Ascending aorta (tissue), 2 donors: ENCODE data around the gene CYBA. TPM values are rescaled to one million over a fixed set of nuclear protein-coding genes. Genes with fewer than 3 reads are reported as not detected.

ENCODE experiments used
- DNase-seq, 2 donors: peaks; one replicate each; pipeline ENCODE4 v3.0.0-alpha.2; 2019; ENCODE audit warnings: low spot score in 2 of 2
- H3K27ac ChIP-seq, 2 donors: fragments of 200-600 bp; sonication (generic); one replicate each; pipeline ENCODE4 v1.5.1; 2016 to 2017; ENCODE audit warnings: mild to moderate bottlenecking in 1 of 2
- H3K27me3 ChIP-seq: fragments of 200-600 bp; sonication (generic); one replicate; pipeline ENCODE4 v1.5.1; 2017
- H3K36me3 ChIP-seq, 2 donors: fragments of 200-600 bp; sonication (generic); one replicate each; pipeline ENCODE4 v1.5.1; 2016
- H3K4me1 ChIP-seq, 2 donors: fragments of 200-600 bp; sonication (generic); one replicate each; pipeline ENCODE4 v1.5.1; 2016 to 2017; ENCODE audit warnings: mild to moderate bottlenecking in 1 of 2
- H3K4me3 ChIP-seq, 2 donors: fragments of 200-600 bp; sonication (generic); one replicate each; pipeline ENCODE4 v1.5.1; 2016 to 2017; ENCODE audit warnings: mild to moderate bottlenecking in 1 of 2
- H3K9me3 ChIP-seq, 2 donors: fragments of 200-600 bp; sonication (generic); one replicate each; pipeline ENCODE4 v1.5.1; 2016
- intact Hi-C: fragments of 100-400 bp; cut with DNase I; formaldehyde crosslinking; loops from one replicate; pipeline ENCODE4 v1.15.1; 2023
- total RNA-seq: library from RNA; depleted of rRNA; stranded (reverse); fragments of >200 nt; gene quantifications from one replicate; pipeline ENCODE4 v1.1.0, GENCODE V29; 2016
- TF ChIP-seq, protein P1 (sequence below), 3 experiments: fragments of 200-600 bp in 2 of 3; fragments of 450-650 bp in 1 of 3; sonication (generic) in 2 of 3; IDR thresholded peaks; one replicate each; pipeline ENCODE4 v1.5.1; 2016 to 2019; ENCODE audit warnings: antibody characterized with exemption in 3 of 3, mild to moderate bottlenecking in 1 of 3, moderate library complexity in 1 of 3

Gene CYBA
- total RNA-seq, 1 donor from 2014 or later, result 361 TPM

DNA sequence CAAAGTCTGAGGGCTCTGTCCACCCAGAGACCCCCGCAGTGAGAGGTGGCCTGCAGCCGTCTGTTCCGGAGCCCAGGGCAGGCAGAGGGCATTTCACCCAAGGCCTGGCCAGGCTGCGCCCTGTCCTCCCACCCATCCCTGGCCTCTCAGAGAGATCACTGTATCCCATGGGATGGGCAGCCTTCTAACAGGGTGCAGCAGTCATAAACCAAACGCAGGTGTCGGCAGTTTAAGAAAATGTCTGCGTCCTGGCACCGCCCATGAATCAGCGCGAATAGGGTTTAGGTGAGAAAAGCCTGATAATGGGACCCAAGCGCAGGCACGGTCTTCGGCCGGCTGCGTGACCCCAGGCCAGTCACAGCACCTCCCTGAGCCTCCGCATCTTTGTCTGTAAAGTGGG, 5.4 kb downstream of the CYBA start:
- Histone ChIP-seq H3K4me1 (peaks cover 0 to 3% of the 10 kb centered on the region in 2 donors), H3K9me3 (no peaks in the 10 kb centered on the region), H3K4me3 (no peak overlapping the region), H3K27me3 (no peaks in the 10 kb centered on the region), H3K36me3 (no peaks in the 10 kb centered on the region), H3K27ac (no peak overlapping the region)
- intact Hi-C loops, result no loop called here
- TF ChIP-seq, protein P1, sequence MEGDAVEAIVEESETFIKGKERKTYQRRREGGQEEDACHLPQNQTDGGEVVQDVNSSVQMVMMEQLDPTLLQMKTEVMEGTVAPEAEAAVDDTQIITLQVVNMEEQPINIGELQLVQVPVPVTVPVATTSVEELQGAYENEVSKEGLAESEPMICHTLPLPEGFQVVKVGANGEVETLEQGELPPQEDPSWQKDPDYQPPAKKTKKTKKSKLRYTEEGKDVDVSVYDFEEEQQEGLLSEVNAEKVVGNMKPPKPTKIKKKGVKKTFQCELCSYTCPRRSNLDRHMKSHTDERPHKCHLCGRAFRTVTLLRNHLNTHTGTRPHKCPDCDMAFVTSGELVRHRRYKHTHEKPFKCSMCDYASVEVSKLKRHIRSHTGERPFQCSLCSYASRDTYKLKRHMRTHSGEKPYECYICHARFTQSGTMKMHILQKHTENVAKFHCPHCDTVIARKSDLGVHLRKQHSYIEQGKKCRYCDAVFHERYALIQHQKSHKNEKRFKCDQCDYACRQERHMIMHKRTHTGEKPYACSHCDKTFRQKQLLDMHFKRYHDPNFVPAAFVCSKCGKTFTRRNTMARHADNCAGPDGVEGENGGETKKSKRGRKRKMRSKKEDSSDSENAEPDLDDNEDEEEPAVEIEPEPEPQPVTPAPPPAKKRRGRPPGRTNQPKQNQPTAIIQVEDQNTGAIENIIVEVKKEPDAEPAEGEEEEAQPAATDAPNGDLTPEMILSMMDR (IDR thresholded peaks at IDR 0.05), result no peak
- no peak for DNase-seq

DNA sequence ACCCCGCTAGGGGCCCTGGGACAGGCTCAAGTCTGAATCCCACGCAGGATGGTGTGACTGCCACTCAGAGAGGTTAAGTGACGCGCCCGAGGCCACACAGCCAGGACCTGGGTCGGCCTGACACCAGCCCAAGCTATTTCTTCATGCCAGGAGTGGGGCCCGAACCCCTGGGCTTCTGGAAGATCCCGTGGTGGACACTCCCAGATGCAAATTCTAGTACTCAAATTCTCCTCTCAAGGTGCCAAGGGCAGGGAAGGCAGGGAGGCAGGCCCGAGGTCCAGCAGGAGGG, 7.3 kb downstream of the CYBA start:
- Histone ChIP-seq H3K9me3 (no peaks in the 10 kb centered on the region), H3K27ac (no peak overlapping the region), H3K4me3 (no peak overlapping the region), H3K36me3 (no peaks in the 10 kb centered on the region), H3K27me3 (no peaks in the 10 kb centered on the region), H3K4me1 (no peaks in the 10 kb centered on the region)
- TF ChIP-seq, protein P1 (IDR thresholded peaks at IDR 0.05), result no peak
- DNase-seq, result no peak
- intact Hi-C loops, result no loop called here

DNA sequence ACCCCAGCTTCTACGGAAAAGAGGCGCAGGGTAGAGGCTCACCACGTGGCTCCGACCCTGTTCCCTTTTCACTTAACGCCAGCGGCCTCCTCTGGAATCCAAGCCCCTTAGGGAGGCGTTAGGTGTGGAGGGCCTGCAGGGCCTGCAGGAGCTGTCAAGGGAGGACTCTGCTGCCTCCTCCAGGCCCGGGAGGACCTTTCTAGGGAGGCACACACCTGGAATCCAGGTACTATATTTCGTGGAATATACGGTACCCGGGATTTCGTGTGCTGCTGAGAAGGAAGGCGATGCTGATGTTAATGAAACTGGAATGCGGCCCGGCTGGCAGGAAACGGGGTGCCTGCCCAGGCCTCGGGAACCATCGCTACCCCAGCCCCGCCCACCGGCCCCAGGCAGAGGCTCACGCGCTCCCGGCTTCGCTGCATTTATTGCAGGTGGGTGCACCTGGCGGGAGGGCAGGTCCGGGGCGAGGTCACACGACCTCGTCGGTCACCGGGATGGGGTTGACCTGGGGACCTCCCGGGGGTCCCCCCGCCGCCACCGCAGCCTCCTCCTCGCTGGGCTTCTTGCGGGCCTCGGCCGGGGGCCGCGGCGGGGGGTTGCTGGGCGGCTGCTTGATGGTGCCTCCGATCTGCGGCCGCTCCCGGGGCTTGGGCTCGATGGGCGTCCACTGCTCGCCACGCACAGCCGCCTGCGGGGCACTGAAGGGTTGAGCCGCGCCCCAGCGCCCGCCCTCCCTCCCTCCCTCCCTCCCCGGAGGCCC, 7.8 kb downstream of the CYBA start:
- TF ChIP-seq, protein P1 (IDR thresholded peaks at IDR 0.05), result no peak
- no peak overlapping the region for H3K27ac ChIP-seq

DNA sequence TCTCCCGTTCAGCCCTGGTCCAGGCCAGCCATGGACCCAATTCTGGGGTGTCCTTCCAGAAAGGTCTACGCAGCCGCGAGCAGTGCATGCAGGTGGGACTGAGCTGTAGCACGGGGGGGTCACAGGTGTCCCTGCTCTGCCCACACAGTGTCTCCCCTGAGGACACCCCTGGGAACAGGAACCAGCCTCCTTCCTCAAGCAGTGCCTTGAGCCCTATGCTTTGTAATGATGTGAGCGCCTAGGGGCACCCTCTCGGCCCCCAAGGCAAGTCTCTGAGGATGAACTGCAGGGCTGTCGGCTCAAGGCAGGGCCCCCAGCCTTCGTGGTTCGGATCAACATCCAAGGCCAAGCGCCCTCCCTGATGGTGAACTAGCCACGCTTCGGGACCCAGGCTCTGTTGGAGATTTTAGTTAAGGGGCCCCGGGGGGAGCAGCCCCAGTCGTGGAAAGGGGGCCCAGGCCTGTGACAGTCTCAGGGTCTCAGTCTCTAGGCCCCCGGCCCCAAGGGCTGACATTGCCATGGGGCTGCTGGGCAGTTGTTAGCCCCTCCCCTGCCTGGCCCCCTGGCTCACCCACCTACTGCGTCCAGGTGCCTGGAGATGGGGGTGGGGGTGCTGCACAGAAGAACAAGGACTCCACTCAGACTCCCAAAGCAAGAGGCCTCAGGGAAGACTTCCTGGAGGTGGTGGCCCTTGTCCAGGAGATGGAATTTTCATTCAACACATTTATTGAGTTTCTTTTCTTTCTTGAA, 10.2 kb downstream of the CYBA start:
- TF ChIP-seq, protein P1 (IDR thresholded peaks at IDR 0.05), result no peak
- Histone ChIP-seq H3K27ac (no peak overlapping the region), H3K9me3 (no peaks in the 10 kb centered on the region), H3K4me3 (no peak overlapping the region), H3K4me1 (no peaks in the 10 kb centered on the region), H3K36me3 (no peaks in the 10 kb centered on the region), H3K27me3 (no peaks in the 10 kb centered on the region)
- no peak for DNase-seq
- intact Hi-C loops, result no loop called here

More for the DNA sequence above, 7.8 kb downstream of the CYBA start:
- Histone ChIP-seq H3K27me3 (no peaks in the 10 kb centered on the region), H3K4me1 (no peaks in the 10 kb centered on the region), H3K9me3 (no peaks in the 10 kb centered on the region), H3K36me3 (no peaks in the 10 kb centered on the region), H3K4me3 (no peak overlapping the region)
- intact Hi-C loops, result no loop called here
- no peak for DNase-seq

DNA sequence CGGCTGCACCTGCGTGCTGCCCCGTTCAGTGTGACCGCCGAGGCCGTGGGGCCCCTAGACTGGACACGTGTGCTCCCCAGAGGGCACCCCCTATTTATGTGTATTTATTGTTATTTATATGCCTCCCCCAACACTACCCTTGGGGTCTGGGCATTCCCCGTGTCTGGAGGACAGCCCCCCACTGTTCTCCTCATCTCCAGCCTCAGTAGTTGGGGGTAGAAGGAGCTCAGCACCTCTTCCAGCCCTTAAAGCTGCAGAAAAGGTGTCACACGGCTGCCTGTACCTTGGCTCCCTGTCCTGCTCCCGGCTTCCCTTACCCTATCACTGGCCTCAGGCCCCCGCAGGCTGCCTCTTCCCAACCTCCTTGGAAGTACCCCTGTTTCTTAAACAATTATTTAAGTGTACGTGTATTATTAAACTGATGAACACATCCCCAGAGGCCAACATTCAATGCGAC, 10.8 kb downstream of the CYBA start:
- TF ChIP-seq, protein P1 (IDR thresholded peaks at IDR 0.05), result no peak
- H3K9me3 ChIP-seq, result no peaks in the 10 kb centered on the region
- DNase-seq, result no peak
- H3K36me3 ChIP-seq, result no peaks in the 10 kb centered on the region
- intact Hi-C loops, result no loop called here
- no peaks in the 10 kb centered on the region for H3K4me1 ChIP-seq
- no peak overlapping the region for H3K27ac ChIP-seq
- H3K27me3 ChIP-seq, result no peaks in the 10 kb centered on the region
- H3K4me3 ChIP-seq, result no peak overlapping the region
